Fibroblast of the aortic adventitia (primary cell): Measurements from ENCODE around the gene SHCBP1. TPM values are rescaled to one million over a fixed set of nuclear protein-coding genes. Genes with fewer than 3 reads are reported as not detected.

Experiments
- DNase-seq: peaks from one replicate; pipeline ENCODE4 v3.0.0-alpha.2; 2010; ENCODE audit warnings: low read depth
- H3K4me3 ChIP-seq: 2 replicates; pipeline ENCODE4 v1.5.1; 2011; ENCODE audit warnings: low read depth, mild to moderate bottlenecking, control low read depth, low read length, moderate library complexity
- total RNA-seq: library from RNA; depleted of rRNA; stranded (reverse); fragments of >200 nt; gene quantifications from 2 replicates; pipeline ENCODE4 v1.2.3, GENCODE V29; 2012; ENCODE audit warnings: low replicate concordance
- TF ChIP-seq, protein P1 (sequence below): IDR thresholded peaks from 2 replicates; pipeline ENCODE4 v1.5.1; 2011; ENCODE audit warnings: mild to moderate bottlenecking, low read length, control low read depth, inconsistent platforms; ENCODE audit not compliant: insufficient read depth

The SHCBP1 gene
- total RNA-seq, 1 donor = 28.9 TPM

- peak; percentile 85 for DNase-seq
- TF ChIP-seq, protein P1, sequence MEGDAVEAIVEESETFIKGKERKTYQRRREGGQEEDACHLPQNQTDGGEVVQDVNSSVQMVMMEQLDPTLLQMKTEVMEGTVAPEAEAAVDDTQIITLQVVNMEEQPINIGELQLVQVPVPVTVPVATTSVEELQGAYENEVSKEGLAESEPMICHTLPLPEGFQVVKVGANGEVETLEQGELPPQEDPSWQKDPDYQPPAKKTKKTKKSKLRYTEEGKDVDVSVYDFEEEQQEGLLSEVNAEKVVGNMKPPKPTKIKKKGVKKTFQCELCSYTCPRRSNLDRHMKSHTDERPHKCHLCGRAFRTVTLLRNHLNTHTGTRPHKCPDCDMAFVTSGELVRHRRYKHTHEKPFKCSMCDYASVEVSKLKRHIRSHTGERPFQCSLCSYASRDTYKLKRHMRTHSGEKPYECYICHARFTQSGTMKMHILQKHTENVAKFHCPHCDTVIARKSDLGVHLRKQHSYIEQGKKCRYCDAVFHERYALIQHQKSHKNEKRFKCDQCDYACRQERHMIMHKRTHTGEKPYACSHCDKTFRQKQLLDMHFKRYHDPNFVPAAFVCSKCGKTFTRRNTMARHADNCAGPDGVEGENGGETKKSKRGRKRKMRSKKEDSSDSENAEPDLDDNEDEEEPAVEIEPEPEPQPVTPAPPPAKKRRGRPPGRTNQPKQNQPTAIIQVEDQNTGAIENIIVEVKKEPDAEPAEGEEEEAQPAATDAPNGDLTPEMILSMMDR = peak; percentile 44
- H3K4me3 ChIP-seq = no peak overlapping the region
These were observed 13.7 kb downstream of the SHCBP1 start for GRCh38 chr16:46607529-46607928.

- TF ChIP-seq, protein P1 = no peak
- DNase-seq = no peak
- no peak overlapping the region for H3K4me3 ChIP-seq
These were observed 14.9 kb downstream of the SHCBP1 start for GRCh38 chr16:46606231-46606630.

GRCh38 chr16:46591257-46591656 is 29.9 kb downstream of the SHCBP1 start:
- TF ChIP-seq, protein P1 = no peak
- no peak for DNase-seq

DNA sequence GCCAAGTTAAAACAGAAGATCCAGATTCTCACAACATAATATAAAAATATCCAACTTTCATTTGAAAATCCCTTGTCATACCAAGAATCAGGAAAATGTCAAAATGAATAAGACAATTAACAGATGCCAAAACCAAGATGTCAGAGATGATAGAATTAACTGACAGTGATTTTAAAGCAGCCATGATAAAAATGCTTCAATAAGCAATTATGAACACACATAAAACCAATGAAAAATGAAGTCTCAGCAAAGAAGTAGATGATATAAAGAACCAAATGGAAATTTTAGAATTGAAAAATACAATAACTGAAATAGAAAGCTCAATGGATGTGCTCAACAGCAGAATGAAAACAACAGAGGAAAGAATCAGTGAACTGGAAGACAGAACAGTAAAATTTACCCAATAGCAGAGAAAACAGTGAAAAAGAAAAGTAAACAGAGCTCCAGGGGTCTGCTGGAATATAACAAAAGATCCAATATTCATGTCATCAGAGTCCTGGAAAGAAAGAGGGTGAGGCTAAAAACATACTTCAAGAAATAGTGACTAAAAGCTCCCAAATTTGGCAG is 35.1 kb downstream of the SHCBP1 start:
- TF ChIP-seq, protein P1 = no peak

More at GRCh38 chr16:46591257-46591656, 29.9 kb downstream of the SHCBP1 start:
- H3K4me3 ChIP-seq = no peak overlapping the region

GRCh38 chr16:46583036-46583435 is 38.1 kb downstream of the SHCBP1 start:
- H3K4me3 ChIP-seq = no peak overlapping the region
- TF ChIP-seq, protein P1 = no peak
- no peak for DNase-seq

More for the DNA sequence above, 35.1 kb downstream of the SHCBP1 start:
- no peak overlapping the region for H3K4me3 ChIP-seq
- DNase-seq = no peak

- H3K4me3 ChIP-seq = no peak overlapping the region
- TF ChIP-seq, protein P1 = no peak
- no peak for DNase-seq
These were observed 38.9 kb downstream of the SHCBP1 start for GRCh38 chr16:46582313-46582712.

DNA sequence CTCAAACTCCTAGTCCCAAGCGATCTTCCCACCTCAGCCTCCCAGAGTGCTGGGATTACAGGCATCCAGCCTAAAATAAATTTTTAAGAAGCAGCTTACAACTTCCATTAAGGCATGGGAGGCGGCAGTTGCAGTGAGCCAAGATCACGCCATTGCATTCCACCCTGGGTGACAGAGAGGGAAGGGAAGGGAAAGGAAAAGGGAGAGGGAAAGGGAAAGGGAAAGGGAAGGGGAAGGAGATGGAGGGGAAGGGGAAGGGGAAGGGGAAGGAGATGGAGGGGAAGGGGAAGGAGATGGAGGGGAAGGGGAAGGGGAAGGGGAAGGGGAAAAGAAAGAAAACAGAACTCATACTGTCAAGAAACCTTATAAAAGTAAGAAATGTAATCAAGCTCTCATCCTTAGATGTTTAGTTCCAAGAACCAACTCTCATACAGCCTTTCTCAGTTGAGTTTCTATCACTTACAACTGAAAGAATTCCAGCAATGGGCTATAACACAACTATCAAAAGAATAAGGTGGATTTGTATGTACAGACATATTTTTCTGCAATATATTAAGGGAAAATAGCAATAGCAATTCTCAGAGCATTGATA is 43.1 kb downstream of the SHCBP1 start:
- TF ChIP-seq, protein P1 = no peak
- no peak for DNase-seq
- no peak overlapping the region for H3K4me3 ChIP-seq
